Tongue (tissue), 2 donors: ENCODE results near the gene DEK. TPM values are rescaled to one million over a fixed set of nuclear protein-coding genes. Genes with fewer than 3 reads are reported as not detected.

ENCODE experiments used
- DNase-seq: peaks from one replicate; pipeline ENCODE4 v3.0.0-alpha.2; 2015
- total RNA-seq: library from RNA; depleted of rRNA; stranded (reverse); fragments of >200 nt; gene quantifications from one replicate; pipeline ENCODE4 v1.2.3, GENCODE V29; 2014

The DEK gene
- total RNA-seq, 1 donor from 2014 or later, result 145 TPM

- no peak for DNase-seq
Observed at GRCh38 chr6:18265787-18266522, 1.6 kb upstream of the DEK start.

DNA sequence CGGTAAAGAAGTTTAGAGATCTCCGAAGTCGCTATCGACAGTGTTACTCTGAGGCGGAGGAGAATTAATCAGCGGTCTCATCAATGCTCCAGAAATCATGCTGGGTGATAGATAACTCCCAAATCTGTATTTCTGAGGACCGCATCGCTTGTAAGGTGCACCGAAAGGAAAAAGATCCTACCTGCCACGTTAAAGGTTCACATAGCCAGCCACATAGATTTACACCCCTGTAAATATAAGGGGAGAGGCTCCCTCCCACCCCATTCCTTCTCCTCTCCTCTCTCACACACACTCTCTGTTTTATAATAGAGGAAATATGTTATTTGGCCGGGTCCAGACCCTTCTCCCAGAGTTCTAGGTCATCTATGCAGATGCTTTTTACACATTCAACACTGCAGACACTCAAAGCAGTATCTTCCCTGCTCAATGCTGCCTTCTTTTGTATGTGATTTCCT is 620 bp upstream of the DEK start:
- no peak for DNase-seq

GRCh38 chr6:18263418-18264218 is 712 bp downstream of the DEK start:
- peak; percentile 59 for DNase-seq

DNA sequence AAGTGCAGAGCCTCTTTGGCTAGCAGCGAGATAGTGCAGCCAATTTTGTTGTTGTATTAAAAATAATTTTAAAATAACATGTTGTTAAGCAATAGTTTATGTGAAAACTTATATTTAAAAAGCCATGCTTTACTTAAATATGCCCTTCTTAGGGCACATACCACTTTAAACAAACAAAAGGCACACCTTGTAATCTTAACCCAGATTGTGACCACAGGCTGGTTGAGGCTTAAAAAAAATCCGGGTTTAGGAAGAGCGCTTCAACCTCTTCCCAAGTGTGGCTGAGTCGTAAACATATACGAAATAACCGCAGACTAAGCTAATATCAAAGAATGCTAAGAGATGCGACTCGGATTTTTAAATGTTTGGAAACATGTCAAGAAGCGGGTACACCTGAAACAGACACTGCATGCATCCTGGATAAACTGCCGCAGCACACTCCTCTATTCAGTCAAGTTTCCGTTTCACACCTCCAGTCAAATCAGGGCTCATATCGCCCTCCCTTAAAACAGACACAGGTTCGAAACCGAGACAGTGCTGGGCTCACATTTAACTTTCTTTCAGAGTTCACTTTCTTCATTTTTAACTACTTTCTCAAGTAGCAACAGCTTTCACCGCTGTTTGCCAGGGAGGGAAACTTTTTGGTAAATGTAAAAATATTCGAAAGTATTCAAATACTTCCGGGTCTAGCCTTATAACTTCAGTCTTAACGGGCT is 1.5 kb downstream of the DEK start:
- peak; percentile 27 for DNase-seq

DNA sequence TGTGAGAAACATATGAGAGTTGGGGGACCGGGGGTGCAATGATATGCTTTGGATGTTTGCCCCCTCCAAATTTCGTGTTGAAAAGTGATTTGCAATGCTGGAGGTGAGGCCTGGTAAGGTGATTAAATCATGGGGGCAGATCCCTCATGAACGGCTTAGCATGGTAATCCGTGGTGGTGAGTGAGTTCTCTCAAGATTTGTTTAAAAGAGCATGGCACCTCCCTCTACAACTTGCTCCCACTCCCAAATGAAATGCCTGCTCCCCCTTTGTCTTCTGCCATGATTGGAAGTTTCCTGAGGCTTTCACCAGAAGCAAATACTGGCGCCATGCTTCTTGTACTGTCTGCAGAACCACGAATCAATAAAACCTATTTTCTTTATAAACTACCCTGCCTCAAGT is 2.5 kb downstream of the DEK start:
- no peak for DNase-seq

- DNase-seq, result peak; percentile 22
Observed at GRCh38 chr6:18260448-18261106, 3.8 kb downstream of the DEK start.

GRCh38 chr6:18259675-18260447 is 4.5 kb downstream of the DEK start:
- DNase-seq, result no peak

DNA sequence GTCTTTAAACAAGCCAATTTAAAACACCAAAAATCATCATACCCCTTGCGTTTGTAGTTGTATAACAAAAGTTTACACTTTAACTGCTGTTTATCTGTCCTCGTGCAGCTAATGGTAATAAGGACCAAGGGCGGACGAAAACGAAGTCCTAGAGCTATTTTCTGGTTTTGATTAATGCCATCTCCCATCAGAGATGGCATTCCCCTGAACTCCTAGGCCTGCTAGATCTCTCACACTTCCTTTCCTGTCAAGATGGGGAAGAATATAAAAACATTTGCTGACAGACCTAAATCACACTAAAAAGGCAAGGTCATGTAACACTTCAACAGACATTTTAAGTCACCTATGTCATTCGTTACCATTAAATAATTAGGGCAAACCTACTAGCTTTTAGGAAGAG is 9.5 kb downstream of the DEK start:
- DNase-seq, result no peak

DNA sequence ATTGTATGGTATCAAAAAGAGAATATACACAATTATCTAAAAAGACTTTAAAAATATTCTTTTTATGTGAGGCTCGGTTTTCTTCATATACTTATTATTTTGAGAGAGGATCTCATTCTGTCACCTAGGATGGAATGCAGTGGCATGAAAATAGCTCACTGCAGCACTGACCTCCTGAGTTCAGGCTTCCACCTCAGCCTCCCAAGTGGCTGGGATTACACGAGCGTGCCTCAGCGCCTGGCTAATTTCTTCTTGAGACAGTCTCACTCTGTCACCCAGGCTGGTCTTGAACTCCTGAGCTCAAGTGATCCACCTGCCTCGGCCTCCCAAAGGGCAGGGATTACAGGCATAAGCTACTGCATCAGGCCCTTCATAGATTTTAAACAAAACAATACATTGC is 10.7 kb downstream of the DEK start:
- DNase-seq, result no peak

- DNase-seq, result no peak
Observed at GRCh38 chr6:18249271-18249670, 15.1 kb downstream of the DEK start.

DNA sequence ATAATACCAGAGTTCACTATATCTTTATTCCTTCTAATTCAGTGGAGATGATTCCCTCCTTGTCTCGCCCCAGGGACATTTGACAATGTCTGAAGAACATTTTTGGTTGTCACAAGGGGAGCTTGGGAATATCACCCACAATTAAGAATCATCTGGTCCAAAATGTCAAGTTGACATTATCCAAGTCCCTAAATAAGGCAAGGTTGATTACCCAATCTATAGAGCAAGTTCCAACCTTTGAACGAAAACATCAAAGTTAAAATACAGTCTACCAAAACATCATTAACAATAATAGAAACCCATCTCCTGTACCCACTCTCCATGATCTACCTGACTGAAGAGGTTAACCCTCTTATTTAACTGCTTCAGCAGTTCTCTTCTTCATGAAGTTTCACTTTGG is 15.6 kb downstream of the DEK start:
- no peak for DNase-seq

- DNase-seq, result no peak
Observed at GRCh38 chr6:18247002-18247401, 17.3 kb downstream of the DEK start.

GRCh38 chr6:18246205-18246604 is 18.1 kb downstream of the DEK start:
- no peak for DNase-seq

DNA sequence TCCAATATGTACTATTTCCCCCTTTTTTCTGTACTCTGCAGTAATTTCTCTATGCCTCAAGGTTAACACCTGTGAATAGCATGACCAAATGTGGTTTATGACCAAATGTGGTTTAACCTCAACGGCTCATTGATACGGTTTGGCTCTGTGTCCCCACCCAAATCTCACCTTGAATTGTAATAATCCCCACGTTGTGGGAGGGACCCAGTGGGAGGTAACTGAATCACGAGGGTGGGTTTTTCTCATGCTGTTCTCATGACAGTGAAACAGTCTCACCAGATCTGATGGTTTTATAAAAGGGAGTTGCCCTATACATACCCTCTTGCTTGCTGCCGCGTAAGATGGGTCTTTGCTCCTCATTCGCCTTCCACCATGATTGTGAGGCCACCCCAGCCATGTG is 18.7 kb downstream of the DEK start:
- DNase-seq, result no peak

- no peak for DNase-seq
Observed at GRCh38 chr6:18245079-18245478, 19.3 kb downstream of the DEK start.

- DNase-seq, result no peak
Observed at GRCh38 chr6:18244251-18244650, 20.1 kb downstream of the DEK start.

DNA sequence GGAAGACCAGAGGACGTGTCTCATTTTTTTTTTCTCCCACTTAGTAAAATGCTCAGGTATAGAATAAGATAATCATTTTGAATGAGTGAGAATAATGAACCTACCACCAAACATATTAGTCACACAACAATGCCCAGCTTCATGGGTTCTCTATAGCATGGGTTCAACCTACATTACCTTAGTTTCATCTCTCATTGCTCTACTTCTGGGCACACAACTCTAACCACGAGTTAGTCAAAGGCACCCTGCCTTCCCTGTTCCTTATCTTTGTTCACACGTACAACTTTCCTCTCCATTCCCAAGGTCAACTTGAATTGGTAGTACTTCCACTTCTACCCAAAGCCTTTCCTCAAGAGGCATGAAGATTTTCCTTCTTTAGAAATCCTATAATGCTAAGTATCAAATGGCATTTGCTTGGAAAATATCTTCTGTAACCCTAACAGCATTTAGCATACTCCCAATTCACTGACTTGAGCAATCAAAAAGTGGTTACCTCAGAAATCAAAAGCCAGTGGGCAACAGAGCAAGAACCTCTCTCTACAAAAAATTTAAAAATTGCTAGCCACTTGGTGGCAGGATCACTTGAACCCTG is 20.9 kb downstream of the DEK start:
- no peak for DNase-seq

GRCh38 chr6:18242062-18242851 is 22.1 kb downstream of the DEK start:
- DNase-seq, result no peak

DNA sequence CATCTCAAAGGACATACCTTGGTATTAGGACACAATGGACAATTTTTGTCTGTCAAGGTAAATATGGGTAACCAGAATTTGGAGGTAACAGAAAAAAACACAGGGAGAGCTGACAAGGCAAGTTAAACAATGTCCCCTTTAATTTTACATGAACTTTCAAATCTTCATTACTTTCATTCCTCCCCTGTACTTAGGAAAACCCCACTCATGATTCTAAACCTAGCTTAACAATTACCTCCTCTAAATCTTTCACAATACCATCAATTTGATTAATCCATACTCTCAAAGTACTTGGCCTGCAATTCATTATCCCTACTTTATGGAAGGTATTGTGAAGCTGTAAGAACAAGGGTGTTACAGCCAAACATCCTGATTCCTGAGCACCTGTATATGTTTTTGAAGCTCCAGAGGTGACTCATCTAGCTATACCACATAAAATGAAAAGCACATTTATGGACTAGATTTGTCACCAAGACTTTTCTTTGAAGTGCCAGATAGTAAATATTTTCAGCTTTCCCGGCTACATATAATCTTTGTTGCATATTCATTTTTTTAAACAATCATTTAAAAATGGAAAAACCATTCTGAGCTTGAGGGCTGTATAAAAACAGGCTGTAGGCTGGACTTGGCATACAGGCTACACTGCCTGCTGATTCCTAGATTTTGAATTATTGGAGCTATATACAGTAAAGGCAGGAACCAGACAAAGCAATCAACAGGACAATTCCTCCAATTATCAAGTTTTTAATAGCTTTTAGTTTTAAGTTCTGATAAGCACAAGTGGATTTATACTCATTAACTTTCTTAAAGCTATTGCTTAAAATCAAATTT is 22.9 kb downstream of the DEK start:
- no peak for DNase-seq

DNA sequence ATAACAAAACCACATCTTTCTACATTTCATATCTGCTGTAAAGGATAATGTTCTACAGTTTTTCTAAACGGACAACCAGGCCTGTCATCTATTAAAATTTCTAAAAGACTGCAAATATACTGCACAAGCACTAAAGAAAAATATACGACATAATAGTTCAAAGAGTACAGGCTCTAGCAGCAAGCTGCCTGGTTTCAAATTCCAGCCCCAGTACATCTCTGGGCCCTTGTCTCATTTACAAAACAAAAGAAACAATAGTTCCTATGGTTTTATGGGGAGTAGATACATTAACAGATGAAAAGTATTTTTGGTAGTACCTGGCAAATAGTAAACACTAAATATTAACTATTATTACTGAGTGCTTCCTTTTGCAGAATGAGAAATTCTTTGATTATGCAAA is 24.1 kb downstream of the DEK start:
- no peak for DNase-seq
